A673 (cell line): ENCODE measurements around the gene KANK4.

Experiments used
- CTCF ChIP-seq: fragments of 300-800, 200-600 bp; sonication (generic); conservative IDR thresholded peaks from 2 replicates; pipeline ENCODE4 v1.5.1; 2017; ENCODE audit warnings: low read depth, mild to moderate bottlenecking, antibody characterized with exemption, low read length, moderate library complexity, mixed read lengths
- EZH2 ChIP-seq: fragments of 200-600 bp; sonication (generic); IDR thresholded peaks from 2 replicates; pipeline ENCODE4 v1.6.1; 2017; ENCODE audit warnings: borderline replicate concordance, low read depth, mild to moderate bottlenecking, mixed read lengths, antibody characterized with exemption, low read length; ENCODE audit not compliant: poor library complexity, severe bottlenecking

- no peak for TF ChIP-seq CTCF
- no peak for TF ChIP-seq EZH2
These were observed 80.7 kb downstream of the KANK4 start for GRCh38 chr1:62238507-62238906.
